ENCODE data around the gene EPS8.

DNA sequence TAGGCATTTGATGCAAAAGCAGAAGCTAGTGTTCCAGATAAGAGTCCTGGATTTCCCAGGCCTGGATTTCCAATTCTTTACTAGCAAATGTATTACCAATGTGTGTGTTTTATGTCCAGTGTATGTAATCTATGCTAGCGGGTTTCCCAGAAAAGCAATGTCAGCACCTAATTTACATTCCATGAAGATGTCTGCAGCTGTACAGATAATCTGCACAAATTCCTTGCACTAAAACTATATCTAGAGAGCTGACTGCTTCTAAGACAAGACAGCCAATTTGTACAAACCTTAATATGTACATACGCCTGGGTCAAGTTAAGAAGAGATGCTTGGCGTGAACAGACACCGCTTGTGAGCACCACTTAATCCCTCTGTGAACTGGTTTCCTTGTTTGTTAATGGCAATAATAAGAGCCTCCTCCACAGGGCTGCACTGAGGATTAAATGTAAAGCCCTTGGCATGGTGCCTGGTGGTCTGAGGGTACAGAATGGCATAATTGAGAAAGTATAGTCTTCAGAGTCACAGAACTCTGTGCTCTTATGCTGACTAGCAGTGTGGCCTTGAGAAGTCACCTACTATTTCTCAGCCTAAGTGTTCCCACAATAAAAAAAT, 185.6 kb downstream of the EPS8 start:
- TF ChIP-seq, protein P1, sequence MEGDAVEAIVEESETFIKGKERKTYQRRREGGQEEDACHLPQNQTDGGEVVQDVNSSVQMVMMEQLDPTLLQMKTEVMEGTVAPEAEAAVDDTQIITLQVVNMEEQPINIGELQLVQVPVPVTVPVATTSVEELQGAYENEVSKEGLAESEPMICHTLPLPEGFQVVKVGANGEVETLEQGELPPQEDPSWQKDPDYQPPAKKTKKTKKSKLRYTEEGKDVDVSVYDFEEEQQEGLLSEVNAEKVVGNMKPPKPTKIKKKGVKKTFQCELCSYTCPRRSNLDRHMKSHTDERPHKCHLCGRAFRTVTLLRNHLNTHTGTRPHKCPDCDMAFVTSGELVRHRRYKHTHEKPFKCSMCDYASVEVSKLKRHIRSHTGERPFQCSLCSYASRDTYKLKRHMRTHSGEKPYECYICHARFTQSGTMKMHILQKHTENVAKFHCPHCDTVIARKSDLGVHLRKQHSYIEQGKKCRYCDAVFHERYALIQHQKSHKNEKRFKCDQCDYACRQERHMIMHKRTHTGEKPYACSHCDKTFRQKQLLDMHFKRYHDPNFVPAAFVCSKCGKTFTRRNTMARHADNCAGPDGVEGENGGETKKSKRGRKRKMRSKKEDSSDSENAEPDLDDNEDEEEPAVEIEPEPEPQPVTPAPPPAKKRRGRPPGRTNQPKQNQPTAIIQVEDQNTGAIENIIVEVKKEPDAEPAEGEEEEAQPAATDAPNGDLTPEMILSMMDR (IDR thresholded peaks at IDR 0.05), result no peak
- TF ChIP-seq POLR2A (IDR thresholded peaks at IDR 0.05), result no peak

Measured in vagina (tissue), 2 donors.